MG63 (cell line): Measurements from ENCODE around the gene ARL17B. TPM values are rescaled to one million over a fixed set of nuclear protein-coding genes. Genes with fewer than 3 reads are reported as not detected.
"Not testable (repeated sequence)": the region's sequence is repeated elsewhere in the genome, so short reads cannot be mapped to it uniquely, and the experiment has no call there.

Source experiments
- DNase-seq: peaks from one replicate; pipeline ENCODE4 v3.0.0-alpha.2; 2020
- H3K27me3 ChIP-seq: fragments of 250-450 bp; sonication (Bioruptor Pico); 2 replicates; pipeline ENCODE4 v1.5.1; 2020; ENCODE audit warnings: mild to moderate bottlenecking, moderate library complexity
- H3K36me3 ChIP-seq: fragments of 250-450 bp; sonication (Bioruptor Pico); 2 replicates; pipeline ENCODE4 v1.5.1; 2020; ENCODE audit warnings: mild to moderate bottlenecking, moderate library complexity
- H3K4me3 ChIP-seq: fragments of 250-450 bp; sonication (Bioruptor Pico); 2 replicates; pipeline ENCODE4 v1.5.1; 2020; ENCODE audit warnings: mild to moderate bottlenecking, moderate library complexity
- H3K9me3 ChIP-seq: fragments of 250-450 bp; sonication (Bioruptor Pico); 2 replicates; pipeline ENCODE4 v1.5.1; 2020; ENCODE audit warnings: mild to moderate bottlenecking, moderate library complexity
- total RNA-seq: library from RNA; depleted of rRNA; stranded (reverse); fragments of >200 nt; shearing (Covaris generic); gene quantifications from 2 replicates; pipeline ENCODE4 v1.2.3, GENCODE V29; 2014; ENCODE audit warnings: low replicate concordance; rRNA removed

The ARL17B gene
- 2.4 and 8.6 TPM in 2 replicates for total RNA-seq

DNA sequence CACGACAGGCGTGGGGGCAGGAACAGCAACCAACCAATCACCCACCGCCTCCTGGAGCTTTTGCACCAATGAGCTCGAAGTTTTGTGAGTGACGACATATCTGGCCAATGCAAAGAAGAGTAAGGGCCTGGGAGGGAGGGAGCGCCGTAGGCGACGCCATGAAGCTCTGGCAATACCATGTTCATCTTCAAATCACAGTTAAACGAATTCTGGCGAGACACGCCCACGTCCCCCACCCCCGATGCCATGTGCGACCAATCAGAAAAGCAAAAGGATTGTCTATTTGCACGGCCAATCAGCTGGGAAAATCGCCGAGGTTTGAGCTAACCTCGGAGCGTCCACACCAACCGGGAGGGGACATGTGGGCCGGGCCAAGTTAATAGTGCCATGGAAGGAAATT is at the start of gene ARL17B:
Gene ARL17B (minus strand): TSS at position 12 of the 400 bp plus-strand sequence. CDS start 3,369 bp downstream, outside the sequence.
- H3K36me3 ChIP-seq, H3K9me3 ChIP-seq, H3K27me3 ChIP-seq, H3K4me3 ChIP-seq: not testable (repeated sequence)
- DNase-seq = peak; percentile 92

DNA sequence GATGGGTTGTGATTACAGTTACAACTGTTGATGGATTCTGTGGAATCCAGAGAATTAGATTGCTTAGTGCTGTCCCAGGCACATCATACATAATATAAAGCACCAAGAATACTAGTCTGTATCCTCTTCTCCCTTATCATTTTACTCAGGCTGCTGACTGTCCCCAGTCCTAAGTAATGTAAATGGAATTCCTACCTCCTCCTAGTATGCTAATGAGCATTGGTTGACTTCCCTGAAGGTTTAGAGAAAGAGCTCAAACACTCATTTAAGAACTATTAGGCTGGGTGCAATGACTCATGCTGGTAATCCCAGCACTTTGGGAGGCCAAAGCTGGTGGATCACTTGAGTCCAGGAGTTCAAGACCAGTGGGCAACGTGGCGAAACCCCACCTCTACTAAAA is 48.3 kb upstream of the ARL17B start:
- H3K4me3 ChIP-seq, H3K36me3 ChIP-seq, H3K27me3 ChIP-seq, H3K9me3 ChIP-seq, DNase-seq: not testable (repeated sequence)

DNA sequence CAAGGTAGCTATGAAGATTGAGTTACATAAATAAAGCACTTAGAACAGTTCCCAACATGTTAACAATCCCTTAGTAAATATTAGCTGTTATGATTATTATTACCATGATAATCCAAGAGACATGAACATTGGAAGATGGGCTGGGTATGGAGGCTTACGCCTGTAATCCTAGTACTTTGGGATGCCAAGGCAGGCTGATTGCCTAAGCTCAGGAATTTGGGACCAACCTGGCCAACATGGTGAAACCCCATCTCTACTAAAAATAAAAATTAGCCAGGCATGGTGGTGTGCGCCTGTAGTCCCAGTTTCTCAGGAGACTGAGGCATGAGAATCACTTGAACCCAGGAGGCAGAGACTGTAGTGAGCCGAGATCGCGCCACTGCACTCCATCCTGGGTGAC is 45.6 kb upstream of the ARL17B start:
- not testable (repeated sequence) for DNase-seq, H3K27me3 ChIP-seq, H3K36me3 ChIP-seq, H3K4me3 ChIP-seq, H3K9me3 ChIP-seq

DNA sequence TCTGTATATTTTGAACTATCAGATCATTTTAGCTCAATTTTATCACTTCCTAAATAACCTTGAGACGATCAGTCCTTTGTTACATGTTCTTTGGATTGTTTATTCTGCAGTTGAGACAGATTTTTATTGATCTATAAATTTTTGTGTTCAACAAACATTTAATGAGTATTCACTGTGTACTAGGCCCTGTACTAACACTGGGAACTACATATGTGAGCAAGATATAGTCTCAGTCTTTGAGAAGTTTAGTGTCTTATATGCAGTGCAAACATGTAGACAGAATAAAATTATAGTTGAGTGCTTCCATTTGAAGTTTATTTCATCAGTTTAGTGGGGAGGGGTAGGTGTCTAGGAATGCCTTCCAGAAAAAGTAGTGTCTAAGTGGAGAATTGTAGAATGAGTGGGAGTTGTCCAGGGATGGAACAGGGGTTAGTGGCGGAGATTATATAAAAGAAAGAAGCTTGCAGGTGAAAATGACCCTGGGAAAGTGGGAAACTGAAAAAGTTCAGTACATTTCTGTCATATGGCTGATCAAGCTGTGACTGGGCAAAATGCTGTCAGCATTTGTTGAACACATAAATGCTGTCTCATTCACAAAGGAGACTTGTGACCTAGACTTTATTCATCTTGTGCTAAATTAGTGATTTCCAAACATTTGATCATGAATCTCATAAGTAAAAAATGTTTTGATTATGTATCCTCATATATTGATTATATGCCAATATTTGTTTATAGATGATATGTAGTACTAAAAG is 39.6 kb upstream of the ARL17B start:
- H3K4me3 ChIP-seq, H3K36me3 ChIP-seq, DNase-seq, H3K9me3 ChIP-seq, H3K27me3 ChIP-seq: not testable (repeated sequence)

DNA sequence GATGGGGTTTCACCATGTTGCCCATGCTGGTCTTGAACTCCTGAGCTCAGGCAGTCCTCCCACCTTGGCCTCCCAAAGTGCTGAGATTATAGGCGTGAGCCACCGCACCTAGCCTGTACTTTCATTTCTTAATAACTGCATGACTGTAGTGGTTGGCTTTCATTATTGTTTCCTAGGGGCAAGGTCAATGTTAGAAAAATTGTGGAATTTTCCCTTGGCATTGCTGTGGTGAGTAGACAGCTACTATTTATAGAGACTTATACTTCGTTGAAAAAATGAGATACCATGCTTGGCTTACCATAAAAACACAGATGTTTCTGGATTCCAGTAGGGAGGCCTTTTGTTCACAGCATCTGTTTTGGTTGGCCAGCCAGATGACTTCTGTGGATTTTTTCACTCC is 39.0 kb upstream of the ARL17B start:
- not testable (repeated sequence) for H3K36me3 ChIP-seq

DNA sequence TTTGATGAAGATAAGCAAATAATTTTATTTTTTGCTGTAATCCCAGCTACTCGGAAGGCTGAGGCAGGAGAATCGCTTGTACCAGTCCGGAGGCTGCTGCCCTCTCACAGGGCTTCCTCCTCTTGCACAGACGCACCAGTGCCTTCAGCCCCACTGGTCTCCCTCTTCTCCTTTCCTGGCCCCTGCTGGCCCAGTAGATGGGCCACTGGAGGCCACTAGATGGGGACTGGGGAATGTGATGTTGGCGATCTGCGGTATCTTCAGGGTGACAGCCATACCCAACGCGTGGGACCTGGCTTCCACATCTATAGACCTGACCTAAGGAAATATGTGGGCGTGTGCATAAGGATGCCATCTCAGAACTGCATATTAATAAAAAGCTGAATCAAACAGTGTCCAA is 38.4 kb upstream of the ARL17B start:
- H3K4me3 ChIP-seq, H3K27me3 ChIP-seq, DNase-seq, H3K36me3 ChIP-seq, H3K9me3 ChIP-seq: not testable (repeated sequence)

More for the DNA sequence above, 39.0 kb upstream of the ARL17B start:
- not testable (repeated sequence) for H3K4me3 ChIP-seq, H3K9me3 ChIP-seq, DNase-seq, H3K27me3 ChIP-seq

DNA sequence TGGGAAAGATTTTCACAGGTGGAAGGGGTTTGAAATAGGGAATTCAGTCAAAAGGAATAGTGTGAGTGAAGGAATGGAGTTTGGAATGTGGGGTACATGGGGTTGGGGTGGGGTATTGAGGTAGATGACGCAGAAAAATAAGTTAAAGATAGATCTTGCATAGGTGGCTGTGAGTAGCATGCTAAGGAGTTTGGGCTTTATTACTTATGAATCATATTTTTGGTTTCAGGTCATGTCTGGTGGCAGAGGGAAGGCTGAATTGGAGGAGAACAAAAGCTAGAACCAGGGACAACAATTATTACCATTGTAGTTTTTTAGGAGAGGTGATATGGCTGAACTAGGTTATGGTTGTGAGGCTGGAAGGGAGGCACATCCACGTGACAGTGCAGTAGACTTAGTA is 34.7 kb upstream of the ARL17B start:
- not testable (repeated sequence) for H3K9me3 ChIP-seq, DNase-seq, H3K4me3 ChIP-seq, H3K36me3 ChIP-seq, H3K27me3 ChIP-seq

DNA sequence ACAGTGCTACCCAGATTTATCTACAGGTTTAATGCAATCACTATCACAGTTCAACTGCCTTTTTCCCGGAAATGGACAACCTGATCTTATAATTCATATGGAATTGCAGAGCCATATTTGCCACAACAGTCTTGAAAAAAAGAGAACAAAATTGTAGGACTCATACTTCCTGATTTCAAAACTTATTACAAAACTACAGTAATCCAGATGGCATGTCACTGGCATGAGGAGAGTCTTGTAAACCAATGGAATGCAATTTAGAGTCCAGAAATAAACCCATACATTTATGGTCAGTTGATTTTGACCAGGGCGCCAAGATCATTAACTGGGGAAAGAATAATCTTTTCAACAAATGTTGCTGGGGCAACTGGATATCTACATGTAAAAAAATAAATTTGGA is 32.1 kb upstream of the ARL17B start:
- not testable (repeated sequence) for H3K36me3 ChIP-seq, H3K27me3 ChIP-seq, DNase-seq, H3K4me3 ChIP-seq, H3K9me3 ChIP-seq

DNA sequence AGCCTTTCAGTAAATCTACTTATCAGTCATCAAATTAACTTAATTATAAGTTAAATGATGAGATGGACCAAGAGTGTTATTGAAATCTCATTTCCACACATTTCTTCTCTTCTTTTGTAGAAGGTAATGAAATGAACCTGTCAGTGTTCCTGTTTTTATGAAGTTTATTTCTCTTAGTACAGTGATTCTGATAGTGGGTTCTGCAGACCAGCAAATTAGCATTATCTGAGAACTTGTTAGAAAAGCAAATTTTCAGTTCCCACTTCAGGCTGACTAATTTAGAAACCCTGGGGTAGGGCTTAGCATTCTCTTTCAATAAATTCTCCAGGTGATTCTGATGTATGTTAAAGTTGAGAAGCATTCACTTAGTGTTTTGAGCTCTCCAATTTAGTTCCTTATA is 23.9 kb upstream of the ARL17B start:
- not testable (repeated sequence) for H3K4me3 ChIP-seq, DNase-seq, H3K9me3 ChIP-seq, H3K27me3 ChIP-seq, H3K36me3 ChIP-seq

DNA sequence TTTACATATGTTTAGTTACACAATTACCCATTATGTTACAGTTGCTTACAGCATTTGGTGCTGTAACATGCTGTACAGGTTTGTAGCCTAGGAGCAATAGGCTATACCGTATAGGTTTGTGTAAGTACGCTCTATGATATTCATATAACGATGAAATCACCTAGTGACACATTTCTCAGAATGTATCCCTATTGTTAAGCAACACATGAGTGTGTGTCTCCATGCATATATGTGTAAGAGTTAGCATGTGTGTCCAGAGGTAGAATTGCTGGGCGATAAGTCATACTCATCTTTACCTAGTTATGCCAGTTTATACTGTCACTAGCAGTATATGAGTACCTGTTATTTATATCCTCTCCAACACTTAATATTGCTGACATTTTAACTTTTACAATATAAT is 21.6 kb upstream of the ARL17B start:
- DNase-seq, H3K27me3 ChIP-seq, H3K4me3 ChIP-seq, H3K9me3 ChIP-seq, H3K36me3 ChIP-seq: not testable (repeated sequence)

DNA sequence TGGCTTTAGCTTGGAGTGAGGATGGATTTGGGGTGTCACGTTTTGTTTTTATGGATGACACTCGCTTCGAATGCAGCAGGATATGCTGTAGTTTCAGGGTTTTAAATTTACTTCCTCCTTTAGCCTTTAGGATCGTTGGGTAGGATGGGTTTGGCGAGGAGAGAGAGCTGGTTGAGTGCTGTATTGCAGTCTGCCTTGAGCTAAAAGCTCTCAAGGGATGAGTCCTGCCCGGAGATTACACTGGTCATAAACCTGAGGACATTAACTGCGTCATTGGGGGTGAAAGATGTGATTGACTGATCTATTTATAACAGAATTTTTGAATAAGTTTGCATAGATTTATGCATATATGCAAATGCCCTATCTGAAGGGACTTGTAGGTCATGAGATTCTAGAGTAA is 11.9 kb upstream of the ARL17B start:
- not testable (repeated sequence) for H3K36me3 ChIP-seq, H3K27me3 ChIP-seq, H3K4me3 ChIP-seq, DNase-seq, H3K9me3 ChIP-seq

DNA sequence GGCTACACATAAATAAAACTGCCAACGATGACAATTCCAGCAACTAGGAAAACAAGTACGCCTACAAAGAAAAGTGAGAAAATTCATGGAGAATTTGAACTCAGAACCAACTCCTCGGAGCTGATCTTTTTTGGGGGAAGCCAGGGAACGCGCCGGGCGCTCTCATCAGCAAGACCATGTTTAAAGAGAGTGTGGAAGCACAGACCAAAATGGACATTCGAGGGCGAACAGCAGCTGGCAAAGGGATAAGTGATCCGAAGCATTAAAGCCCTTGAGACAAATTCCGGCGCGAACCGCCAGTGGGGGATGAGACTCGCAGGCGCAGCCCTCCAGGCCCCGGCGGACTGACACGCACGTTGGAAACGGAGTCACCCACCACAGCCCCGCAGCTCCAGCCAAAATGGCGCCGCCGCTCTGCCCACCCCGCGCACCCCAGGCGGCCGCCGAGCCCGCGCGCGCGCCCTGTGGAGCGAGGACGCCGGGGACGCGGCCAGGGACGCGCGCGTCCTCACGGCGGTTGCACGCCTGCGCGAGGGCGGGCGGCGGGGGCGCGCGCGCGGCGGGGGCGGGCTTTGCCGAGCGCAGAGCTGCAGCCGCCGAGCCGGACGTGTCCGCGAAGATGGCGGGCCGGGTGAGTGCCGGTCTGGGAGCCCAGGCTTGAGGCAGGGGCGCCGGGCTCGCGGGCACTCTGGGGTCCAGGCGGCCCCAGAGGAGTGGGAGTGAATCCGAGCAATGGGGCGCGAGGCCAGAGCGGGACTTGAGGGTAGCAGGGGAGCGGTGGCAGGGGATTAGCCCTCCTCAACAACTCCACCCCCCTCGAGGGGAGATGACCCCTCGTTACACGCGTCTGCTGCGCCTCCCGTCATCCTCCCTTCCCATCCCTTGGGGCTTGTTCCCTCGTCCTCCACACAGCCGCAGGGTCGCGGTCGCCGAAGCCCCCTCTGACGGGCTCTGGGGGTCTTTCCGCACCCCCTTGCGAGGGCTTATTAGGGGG is 11.0 kb upstream of the ARL17B start:
- H3K27me3 ChIP-seq, H3K36me3 ChIP-seq, H3K9me3 ChIP-seq, H3K4me3 ChIP-seq, DNase-seq: not testable (repeated sequence)

DNA sequence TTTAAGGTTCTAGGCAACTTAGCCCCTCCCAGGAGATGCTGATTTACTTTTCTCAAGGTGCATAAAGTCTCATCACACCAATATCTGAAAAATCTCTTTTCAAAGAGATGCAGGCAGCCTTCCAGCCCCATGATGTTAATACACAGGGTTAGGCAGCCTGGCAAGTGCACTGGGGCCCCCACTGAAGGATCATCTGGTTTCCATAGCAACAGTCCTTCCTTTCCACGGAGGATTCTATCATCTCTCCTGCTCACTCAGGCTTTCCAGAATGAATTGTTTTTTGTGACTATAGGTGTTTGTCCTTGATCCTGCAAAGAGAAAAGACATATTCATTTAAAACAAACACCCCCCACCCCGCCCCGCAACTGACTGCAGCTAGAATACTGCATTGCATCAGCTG is 6.0 kb upstream of the ARL17B start:
- DNase-seq, H3K4me3 ChIP-seq, H3K36me3 ChIP-seq, H3K9me3 ChIP-seq, H3K27me3 ChIP-seq: not testable (repeated sequence)

DNA sequence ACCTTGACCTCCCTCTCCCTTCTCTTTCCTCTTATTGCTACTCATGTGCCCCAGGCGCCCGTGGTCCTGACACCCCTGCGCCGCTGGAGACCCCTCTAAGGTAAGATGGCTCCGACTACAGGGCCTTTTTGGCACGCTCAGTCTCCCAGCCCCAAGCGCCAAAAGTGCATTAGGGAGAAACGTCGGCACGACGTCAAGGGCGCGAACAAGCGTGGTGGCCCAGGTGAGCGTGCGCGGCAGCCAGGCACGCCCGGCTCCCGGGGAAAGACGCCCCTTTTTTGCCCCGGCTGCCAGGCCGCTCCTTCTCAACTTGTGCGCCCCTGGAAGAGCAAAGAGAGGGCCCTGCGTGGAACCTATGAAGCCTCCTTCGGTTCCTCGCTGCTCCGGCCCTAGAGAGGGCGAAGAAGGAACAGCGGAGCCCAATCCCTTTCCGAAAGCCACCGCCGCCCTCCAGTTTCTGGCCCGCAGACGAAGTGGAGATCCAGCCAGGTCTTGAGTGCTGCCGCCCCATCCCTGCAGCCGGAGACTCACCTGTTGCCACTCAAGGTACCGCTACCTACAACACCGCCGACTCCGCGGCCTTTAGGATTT is 326 bp downstream of the ARL17B start:
- DNase-seq, H3K4me3 ChIP-seq, H3K9me3 ChIP-seq, H3K36me3 ChIP-seq, H3K27me3 ChIP-seq: not testable (repeated sequence)

DNA sequence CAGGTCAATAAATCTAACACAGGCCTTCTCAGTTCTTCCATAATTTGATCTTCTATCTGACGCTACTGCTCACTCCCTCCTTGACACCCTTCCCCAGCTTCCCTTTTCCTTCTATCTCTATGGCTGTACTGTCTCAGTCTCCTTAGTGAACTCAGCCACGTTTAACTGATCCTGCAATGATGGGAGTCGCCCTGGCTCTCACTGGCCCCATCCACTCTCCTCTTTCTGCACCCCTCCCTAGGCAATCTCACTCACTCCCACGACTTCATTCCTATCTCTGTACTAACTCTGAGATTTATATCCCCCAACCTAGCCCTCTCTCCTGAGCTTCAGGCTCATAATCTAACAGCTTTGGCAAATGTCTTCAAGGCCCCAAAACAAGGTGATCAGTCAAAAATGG is 7.7 kb downstream of the ARL17B start:
- not testable (repeated sequence) for H3K4me3 ChIP-seq, H3K27me3 ChIP-seq, H3K36me3 ChIP-seq, H3K9me3 ChIP-seq, DNase-seq

DNA sequence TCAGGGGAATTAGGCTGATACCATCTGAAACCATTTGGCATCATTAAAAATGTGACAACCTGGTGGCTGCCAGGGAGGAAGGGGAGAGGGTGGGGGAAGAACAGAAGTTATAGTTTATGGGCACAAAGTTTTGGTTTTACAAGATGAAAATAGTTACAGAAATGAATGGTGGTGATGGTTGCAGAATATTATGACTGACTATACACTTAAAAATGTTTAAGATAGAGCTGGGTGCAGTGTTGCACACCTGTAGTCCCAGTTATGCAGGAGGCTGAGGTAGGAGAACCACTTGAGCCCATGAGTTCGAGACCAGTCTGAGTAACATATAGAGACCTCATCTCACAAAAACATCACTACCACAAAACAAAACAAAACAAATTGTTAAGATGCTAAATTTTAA is 12.5 kb downstream of the ARL17B start:
- not testable (repeated sequence) for DNase-seq, H3K27me3 ChIP-seq, H3K4me3 ChIP-seq, H3K9me3 ChIP-seq, H3K36me3 ChIP-seq

DNA sequence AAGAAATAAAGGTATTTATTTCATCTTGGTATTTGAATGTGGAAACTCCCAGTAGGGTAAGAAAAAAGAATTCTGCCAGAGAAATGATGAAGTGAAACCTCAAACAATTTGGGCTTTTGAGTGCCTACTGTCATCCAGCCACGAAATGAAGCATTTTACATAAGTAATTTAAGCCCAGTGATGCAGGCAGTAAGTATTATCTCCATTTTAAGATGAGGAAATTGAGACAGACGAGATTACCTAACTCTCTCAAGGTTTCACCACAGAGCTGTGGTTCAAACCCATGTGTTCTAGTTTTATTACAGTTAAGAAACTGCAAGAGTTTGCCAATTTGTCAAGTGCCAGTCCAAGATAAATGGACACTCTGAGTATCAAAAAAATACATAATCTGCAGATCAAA is 13.2 kb downstream of the ARL17B start:
- not testable (repeated sequence) for H3K27me3 ChIP-seq, DNase-seq, H3K9me3 ChIP-seq, H3K36me3 ChIP-seq, H3K4me3 ChIP-seq
